ENCODE data around the gene STK4.

Gene STK4

GRCh38 chr20:44966030-44966961 lies at the start of gene STK4:
Gene STK4, plus strand, starts transcription at chr20:44966512. Its CDS starts 57 bp downstream, at chr20:44966569.
- peak; percentile 95 for DNase-seq

DNA sequence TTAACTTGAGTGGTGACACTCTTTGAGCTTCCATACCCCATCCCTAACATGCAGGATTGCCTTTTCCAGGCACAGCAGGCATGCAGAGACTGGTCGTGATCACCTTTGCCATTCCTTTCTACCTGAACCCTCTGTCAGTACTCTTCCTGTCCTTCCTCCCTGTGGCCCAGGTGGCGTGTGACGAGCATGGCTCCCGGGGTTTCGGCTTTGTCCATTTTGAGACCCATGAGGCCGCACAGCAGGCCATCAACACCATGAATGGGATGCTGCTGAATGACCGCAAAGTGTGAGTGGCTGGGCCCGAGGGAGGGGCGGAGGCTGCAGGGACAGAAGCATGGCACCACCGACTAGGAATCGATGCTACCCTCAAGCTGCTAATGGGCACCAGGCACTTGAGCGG lies 49.7 kb upstream of the STK4 start:
- DNase-seq = no peak

- no peak for DNase-seq
Measured at GRCh38 chr20:44917399-44917798, 48.9 kb upstream of the STK4 start.

GRCh38 chr20:44918342-44918741 lies 48.0 kb upstream of the STK4 start:
- DNase-seq = no peak

- DNase-seq = no peak
Measured at GRCh38 chr20:44918761-44919160, 47.6 kb upstream of the STK4 start.

DNA sequence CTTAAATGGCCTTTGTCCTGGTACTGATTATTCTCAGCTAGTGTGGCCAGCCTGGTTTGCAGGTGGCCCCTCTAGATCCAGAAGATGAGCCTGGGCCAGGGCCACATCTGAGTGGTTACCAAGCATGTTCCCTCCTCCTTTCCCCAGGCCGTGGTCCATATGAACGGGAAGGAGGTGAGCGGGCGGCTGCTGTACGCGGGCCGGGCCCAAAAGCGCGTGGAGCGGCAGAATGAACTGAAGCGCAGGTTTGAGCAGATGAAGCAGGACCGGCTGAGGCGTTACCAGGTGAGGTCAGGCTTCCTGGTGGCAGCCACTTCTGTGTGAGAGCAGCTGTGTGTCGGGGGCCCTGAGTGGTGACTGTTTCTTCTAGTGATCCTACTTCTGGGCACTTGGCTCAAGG lies 44.9 kb upstream of the STK4 start:
- DNase-seq = no peak

GRCh38 chr20:44924541-44924940 lies 41.8 kb upstream of the STK4 start:
- no peak for DNase-seq

GRCh38 chr20:44928595-44928994 lies 37.7 kb upstream of the STK4 start:
- no peak for DNase-seq

GRCh38 chr20:44930517-44931168 lies 35.7 kb upstream of the STK4 start:
- DNase-seq = no peak

- no peak for DNase-seq
Measured at GRCh38 chr20:44931911-44932310, 34.4 kb upstream of the STK4 start.

- no peak for DNase-seq
Measured at GRCh38 chr20:44932916-44933315, 33.4 kb upstream of the STK4 start.

GRCh38 chr20:44936510-44936909 lies 29.8 kb upstream of the STK4 start:
- DNase-seq = no peak

- DNase-seq = no peak
Measured at GRCh38 chr20:44938637-44939036, 27.7 kb upstream of the STK4 start.

DNA sequence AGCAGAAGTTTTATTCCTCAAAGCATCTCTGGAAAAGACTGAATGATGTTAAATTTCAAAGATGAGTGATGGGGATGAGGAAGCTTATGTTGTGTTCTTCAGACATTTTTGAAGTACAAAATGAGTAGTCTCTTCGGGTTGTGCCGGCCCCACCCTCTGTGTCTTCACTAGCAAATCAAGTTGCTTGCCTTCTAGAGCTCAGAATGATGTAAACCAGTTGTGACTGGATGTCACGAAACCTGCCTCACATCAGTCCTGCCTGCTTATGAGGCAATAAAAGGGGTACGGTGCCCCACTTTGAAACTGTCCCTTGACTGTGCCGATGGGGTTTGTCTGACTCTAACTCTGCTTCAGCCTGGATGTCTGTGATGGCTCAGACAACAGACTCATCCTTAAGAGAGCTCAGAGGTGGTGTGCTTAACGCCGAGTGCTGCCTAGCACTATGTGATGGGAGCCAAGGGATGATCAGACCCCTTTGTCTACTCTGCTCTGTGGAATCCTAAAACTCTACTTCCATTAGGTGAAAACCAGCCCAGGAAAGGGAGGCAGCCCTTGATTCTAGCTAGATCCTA lies 25.1 kb upstream of the STK4 start:
- no peak for DNase-seq

- DNase-seq = no peak
Measured at GRCh38 chr20:44942264-44942973, 23.9 kb upstream of the STK4 start.

GRCh38 chr20:44943828-44944227 lies 22.5 kb upstream of the STK4 start:
- DNase-seq = no peak

DNA sequence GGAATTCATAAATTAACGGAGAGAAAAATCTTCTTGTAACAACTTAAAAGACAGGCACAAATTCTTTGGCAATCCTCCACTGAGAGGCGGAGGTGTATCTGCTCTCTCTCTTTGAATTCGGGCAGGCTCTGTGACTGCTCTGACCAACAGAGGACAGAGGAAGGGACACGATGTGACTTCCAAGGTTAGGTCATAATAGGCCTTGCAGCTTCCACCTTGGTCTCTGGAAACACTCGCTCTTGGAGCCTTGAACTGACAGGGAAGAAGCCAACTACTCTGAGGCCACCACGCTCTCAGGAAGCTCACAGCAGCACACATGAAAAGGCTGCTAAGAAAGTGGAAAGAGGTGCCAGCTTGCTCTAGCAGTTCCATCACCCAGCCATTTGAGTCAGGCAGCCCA lies 21.1 kb upstream of the STK4 start:
- no peak for DNase-seq

DNA sequence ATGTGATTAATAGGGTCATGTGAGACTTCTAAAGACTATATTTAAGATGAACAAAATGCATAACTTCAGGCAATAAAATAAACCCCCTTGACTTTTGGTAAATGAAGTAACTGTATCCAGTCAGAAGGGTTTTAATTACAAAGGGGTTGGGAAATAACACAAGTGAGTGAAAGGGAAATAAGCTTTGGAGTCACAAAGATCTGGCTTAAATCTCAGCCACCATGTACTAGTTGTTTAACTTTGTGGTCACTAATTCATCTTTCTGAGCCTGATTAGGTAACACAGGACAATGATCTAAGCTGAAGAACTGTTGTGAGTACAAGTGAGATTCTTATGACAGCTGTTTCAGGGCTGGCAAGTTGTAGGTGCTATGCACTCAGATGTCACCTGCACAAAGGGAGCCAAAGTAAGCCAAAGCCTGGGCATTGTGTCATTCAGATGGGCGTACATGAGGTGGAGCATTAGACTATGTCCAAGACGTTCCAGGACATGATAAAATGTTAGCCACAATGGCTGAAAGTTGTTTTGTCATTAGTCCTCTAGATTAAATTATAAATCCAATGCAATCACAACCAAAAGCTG lies 19.9 kb upstream of the STK4 start:
- no peak for DNase-seq

DNA sequence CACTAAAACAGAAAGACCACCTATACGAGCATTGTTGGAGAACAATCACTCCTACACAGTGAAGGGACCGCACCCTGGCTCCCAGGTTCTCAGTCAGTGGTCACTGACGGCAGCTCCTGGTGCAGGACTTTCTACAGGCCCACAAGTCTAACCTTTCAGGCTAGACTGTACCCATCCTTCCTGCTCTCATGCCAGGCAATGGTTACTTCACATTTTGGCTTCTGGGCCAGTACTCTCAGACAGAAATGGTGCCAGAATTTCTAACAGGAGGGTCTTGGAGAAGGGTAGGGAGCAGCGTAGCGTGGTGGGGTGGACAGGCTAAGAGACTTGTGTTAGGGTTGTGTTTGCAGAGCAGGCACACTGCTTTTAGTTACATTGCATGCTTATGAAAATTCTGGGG lies 18.2 kb upstream of the STK4 start:
- no peak for DNase-seq

DNA sequence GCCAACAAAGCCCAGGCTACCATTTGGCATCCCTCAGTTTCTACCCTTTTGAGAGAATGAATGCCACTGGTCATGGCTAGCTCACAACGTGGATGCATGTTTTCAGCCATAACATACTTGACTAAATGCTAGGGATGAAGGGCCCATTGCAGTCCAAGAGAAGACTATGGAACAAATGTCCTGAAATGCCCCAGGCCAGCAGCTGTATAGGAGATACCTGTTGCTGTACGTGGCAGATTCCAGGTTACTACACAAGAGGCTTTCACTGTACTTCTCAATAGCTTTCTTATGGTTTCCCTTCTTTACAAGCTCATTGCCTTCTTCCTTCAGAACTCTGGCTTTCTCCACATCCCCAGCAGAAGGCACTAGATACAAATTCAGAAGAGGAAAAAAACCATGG lies 17.8 kb upstream of the STK4 start:
- DNase-seq = no peak

- DNase-seq = no peak
Measured at GRCh38 chr20:44950368-44950767, 15.9 kb upstream of the STK4 start.

DNA sequence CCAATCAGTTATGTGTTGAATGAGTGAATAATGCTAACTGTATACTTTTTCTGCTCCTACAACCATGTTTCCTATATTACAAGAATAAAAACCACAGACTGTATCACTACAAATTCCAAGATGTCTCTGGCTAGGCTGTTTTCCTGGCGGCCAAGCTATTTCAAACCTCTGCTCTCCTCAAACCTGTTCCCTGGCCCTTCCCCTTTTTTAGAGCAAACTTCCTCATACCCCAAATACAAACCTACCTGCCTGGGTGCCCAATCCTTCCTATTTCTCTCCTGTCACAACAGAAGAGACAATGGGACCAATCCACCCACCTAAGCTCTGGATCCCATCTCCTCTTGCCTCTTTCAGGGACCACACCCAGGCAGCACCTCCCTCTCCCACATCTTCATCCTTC lies 13.6 kb upstream of the STK4 start:
- no peak for DNase-seq

DNA sequence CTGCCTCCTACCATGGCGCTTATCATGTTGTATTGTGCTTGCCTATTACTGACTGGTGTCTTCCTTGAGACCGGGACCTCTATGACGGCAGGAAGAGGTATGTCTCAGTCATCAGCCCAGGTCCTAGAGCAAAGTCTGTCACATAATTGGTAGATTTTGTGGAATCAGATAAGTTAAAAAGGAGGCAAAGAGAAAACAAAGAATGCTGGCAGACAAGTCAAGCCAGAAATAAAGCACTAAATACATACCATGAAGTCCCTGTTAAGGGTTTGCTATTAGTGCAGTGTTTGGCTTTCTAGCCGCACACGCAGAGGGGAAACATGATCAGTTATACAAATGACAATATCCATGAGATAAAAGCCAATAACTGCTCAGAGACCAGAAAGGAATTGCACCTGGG lies 12.1 kb upstream of the STK4 start:
- DNase-seq = no peak
